ENCODE measurements around the gene STAG3.
A peak's percentile ranks its signal among the peaks of the same experiment; 100 is the strongest.
"Not testable (repeated sequence)": the region's sequence is repeated elsewhere in the genome, so short reads cannot be mapped to it uniquely, and the experiment has no call there.

STAG3 gene

DNA sequence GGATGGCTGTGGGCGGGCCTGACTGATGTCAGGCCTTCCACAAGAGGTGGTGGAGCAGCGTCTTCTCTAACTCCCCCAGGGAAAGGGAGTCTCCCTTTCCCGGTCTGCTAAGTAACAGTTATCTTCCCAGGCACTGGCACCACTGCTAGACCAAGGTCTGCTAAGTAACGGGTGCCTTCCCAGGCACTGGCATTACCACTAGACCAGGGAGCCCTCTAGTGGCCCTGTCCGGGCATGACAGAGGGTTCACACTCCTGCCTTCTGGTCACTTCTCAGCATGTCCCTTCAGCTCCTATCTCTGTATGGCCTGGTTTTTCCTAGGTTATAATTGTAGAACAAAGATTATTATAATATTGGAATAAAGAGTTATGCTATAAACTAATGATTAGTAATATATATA lies 40.2 kb downstream of the STAG3 start:
- peak; percentile 94 for DNase-seq

DNA sequence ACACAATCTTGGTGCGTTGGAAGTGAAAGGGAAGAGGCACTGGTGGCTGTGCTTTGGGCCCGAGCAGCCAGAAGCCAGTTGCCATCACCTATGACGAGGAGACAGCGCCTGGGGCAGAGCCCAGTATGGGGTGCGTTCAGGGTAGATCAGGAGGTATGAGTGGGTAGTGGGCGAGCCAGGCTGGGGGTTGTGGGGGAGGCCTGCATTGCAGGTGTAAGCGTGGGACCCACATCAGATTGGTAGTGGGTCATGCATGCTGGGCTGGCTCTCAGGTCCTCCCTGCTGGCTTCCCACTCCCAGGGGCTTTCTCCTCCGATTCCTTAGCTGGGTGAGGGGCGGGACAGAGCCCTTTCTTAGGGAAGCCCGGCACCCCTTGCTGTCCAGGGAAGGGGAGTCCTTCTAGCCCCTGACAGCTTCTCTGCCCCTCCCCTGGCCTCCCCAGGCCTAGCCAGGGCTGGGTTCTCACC lies 41.6 kb downstream of the STAG3 start:
- DNase-seq: peak; percentile 72

DNA sequence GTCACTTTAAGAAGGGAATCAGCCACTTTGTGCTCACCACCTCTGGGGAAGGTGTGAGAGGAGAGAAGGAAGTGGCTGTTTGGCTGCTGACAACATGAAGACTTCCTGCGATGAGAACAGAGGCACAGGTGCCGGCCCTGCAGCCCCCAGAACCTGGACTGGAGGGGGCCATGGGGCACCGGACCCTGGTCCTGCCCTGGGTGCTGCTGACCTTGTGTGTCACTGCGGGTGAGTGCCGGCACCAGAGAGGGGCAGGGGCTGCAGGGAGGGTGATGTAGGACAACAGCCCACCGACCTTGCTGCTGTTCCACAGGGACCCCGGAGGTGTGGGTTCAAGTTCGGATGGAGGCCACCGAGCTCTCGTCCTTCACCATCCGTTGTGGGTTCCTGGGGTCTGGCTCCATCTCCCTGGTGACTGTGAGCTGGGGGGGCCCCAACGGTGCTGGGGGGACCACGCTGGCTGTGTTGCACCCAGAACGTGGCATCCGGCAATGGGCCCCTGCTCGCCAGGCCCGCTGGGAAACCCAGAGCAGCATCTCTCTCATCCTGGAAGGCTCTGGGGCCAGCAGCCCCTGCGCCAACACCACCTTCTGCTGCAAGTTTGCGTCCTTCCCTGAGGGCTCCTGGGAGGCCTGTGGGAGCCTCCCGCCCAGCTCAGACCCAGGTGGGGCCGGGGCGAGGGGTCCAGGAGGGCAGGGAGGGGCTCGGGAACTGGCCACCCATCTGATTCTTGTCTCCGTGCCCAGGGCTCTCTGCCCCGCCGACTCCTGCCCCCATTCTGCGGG lies 42.3 kb downstream of the STAG3 start, which contains the start of gene PVRIG:
PVRIG (plus strand) TSS at position 149 of the 785 bp plus-strand sequence; CDS start at position 171, 22 bp downstream.
- peak; percentile 76 for DNase-seq

DNA sequence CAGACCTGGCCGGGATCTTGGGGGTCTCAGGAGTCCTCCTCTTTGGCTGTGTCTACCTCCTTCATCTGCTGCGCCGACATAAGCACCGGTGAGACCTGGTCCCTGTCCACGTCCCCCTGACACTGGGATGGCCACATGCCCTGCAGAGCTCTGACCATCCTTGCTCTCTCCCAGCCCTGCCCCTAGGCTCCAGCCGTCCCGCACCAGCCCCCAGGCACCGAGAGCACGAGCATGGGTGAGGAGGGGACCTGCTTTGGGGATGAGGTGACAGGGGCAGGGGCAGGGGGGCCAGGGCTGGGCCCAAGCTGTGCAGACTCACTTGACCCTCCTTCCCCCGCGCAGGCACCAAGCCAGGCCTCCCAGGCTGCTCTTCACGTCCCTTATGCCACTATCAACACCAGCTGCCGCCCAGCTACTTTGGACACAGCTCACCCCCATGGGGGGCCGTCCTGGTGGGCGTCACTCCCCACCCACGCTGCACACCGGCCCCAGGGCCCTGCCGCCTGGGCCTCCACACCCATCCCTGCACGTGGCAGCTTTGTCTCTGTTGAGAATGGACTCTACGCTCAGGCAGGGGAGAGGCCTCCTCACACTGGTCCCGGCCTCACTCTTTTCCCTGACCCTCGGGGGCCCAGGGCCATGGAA lies 43.0 kb downstream of the STAG3 start:
- no peak for DNase-seq

DNA sequence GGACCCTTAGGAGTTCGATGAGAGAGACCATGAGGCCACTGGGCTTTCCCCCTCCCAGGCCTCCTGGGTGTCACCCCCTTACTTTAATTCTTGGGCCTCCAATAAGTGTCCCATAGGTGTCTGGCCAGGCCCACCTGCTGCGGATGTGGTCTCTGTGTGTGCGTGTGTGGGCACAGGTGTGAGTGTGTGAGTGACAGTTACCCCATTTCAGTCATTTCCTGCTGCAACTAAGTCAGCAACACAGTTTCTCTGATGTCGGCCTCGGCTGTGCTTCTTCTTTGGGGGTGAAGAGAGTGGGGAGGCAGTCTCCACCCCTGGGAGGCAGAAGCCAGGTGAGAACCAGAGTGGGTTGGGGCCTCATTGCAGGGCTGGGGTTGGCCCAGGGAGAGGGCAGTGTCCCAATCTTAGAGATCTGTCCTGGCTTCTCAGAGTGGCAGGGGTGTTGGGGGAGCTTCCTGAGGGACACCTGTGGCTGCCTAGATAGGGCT lies 43.6 kb downstream of the STAG3 start:
- peak; percentile 93 for DNase-seq

DNA sequence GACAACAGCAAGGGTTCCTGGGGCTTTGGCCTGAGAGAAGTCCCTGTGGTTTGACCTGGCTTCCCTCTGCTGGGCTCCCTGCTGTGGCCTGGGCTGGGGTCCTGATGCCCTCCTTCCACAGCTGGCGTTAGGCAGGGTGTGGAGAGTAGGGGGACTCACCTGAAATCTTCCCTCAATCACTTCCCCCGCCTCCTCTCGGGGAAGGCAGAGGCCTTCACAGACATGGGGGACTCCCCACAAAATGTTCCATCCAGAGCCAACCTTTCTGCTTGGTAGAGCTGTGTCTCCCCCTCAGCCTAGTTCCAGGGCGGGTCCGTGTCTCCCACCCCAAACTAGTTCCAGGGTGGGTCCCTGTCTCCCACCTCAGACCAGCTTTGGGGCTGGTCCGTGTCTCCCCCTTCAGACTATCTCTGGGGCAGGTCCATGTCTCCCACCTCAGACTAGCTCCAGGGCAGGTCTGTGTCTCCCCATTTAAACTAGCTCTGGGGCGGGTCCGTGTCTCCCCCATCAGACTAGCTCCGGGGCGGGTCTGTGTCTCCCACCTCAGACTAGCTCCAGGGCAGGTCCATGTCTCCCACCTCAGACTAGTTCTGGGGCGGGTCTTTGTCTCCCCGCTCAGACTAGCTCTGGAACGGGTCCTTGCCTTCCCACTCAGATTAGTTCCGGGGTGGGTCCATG lies 44.2 kb downstream of the STAG3 start:
- peak; percentile 73 for DNase-seq

DNA sequence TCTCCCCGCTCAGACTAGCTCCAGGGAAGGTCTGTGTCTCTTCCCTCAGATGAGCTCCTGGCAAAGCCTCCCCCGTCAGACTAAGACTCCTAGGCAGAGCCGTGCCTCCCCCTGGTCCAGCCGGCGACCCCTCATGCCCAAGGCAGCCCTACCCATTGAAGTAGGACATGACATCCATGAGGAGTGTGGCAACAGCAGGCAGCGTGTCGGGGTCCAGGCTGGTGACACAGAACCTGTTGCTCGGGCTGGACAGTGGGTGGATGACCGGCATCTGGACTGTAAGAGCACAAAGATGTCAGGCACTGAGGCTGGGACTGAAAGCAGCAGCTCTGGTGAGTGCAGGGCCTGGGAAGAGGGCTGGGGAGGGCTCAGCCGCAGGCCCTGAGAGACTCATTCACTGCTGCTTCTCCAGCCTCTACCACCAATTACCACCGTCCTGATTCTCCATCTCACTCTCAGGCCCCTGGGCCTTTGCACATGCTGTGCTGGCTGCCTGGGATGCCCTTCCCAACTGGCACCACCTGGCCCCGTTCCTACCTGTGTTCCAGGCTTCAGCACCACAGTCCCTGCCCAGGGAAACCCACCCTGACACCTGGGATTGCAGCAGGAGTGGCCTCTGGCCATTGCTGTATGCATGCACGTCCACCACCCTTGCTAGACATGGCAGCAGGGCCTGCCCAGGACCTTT lies 44.9 kb downstream of the STAG3 start:
- DNase-seq: no peak

DNA sequence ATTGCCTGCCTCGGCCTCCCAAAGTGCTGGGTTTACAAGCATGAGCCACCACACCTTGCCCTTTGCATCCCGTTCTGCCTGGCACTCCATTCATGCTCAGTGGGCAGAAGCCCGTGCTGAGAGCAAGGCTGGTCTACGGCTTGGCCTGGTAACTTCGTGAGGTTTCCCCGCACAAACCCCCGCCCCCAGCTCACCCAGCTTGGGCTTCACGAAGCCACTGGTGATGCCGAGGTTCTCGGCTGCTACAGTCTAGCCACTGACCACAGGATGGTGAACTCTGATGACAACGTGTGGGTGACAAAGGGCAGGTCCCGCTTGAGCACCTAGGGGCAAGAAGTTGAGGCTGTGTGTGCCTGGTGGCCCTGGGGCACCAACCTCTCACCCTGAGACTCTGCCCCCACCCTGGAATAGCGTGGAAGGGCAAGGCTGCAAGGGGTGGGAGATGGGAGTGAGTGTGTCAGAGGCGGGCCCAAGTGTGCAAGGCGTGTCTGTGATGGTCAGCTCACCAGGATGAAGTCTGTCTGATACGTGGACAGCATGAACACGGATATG lies 45.7 kb downstream of the STAG3 start:
- DNase-seq: not testable (repeated sequence)

DNA sequence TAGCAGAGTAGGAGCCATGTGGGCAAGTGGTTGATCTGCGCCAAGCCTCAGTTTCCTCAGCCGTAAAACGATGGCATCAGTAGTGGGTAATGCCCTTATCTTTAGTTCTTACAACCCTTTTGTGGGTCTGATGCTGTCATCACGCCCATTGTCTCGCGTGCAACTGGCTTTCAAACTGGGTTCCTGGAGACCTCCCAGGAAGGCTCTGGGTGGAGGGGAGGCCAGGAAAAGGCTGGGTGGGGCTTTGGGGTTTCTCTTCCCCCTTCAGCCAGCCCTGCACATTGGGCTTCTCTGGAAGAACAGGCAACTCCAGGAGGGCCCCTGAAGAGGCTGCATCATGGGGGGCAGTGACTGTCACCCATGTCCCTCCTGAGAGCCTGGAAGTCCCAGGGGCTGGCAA lies 47.2 kb downstream of the STAG3 start:
- DNase-seq: not testable (repeated sequence)

DNA sequence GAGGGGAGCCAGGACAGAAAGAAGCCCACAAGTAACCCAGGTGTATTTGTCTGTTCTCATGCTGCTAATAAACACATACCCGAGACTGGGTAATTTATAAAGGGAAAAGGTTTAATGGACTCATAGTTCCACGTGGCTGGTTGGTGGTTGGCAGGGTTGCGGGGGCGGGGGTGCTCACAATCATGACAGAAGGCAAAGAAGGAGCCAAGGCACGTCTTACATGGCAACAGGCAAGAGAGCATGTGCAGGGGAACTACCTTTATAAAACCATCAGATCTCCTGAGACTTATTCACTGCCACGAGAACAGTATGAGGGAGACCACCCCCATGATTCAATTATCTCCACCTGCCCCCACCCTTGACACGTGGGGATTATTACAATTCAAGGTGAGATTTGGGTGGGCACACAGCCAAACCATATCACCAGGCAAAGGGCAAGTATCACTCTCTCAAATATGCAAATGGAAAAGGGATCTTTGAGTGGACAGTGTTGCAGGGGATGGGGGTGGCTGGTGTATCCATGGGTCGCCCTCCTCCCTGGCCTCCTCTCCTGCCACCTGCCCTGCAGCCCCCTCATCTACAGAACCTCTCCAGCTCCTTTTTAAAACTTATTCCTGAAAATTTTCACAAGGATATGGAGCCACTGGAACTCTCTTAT lies 57.1 kb downstream of the STAG3 start:
- not testable (repeated sequence) for DNase-seq

DNA sequence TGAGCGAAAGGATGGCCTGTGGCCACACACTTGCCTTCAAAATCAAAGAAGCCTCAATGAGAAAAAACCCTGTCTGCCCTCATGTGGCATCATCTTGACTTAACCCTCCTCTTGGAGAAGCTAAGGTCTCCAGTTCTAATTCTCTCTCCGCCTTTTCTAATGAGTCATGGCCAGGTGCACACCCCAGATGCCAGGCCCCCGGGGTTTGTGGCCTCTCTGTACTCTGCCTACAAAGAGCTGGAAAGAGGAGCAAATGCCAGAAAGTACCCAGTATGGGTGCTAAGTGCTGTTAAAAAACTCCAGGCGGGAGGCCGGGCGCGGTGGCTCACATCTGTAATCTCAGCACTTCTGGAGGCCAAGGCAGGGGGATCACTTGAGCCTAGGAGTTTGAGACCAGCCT lies 62.3 kb downstream of the STAG3 start:
- not testable (repeated sequence) for DNase-seq

DNA sequence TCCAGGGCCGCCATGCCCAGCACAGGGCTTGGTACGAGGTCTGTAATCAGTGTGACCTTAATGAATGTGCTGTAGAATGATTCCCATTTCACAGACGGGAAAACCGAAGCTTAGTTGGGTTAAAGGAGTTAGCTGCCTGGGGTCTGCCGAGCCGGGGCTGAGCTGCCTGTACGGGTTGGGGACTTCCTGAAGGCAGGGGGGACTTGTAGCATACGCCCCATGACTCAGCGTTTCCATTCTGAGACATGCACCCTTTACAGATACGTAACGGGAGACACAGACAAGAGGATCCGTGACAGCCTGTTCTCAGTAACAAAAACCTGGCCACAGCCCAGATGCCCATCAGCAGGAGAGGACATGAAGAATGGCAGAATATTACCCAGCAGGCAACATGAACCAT lies 65.7 kb downstream of the STAG3 start:
- DNase-seq: peak; percentile 83

DNA sequence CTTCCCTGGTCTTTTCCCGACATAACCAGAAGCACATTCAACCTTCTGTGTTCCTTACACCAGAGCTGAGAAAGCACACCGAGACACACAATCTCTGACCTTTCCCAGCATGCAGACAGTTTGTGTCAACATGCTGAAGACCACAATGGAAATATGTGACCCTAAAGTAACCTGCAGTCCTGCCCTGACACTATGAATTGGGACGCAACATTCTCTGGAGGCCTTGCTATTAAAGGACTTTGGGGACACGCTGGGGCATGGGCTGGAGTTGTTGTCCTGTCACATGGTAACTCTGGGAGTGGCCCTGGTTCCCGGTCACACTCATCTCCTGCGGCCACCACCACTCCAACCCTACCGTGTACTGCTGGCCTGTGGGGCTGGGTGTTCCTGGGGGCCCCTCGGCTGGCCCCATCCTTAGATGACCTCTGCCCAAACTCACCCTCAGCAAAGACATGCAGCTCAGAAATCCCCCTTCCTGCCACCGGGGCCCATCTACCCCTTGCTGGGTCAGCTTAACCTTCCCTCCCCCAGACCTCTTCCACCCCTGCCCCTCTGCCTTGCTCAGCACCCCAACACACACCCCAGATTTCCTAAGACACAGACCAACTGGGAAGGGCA lies 67.4 kb downstream of the STAG3 start:
- not testable (repeated sequence) for DNase-seq

DNA sequence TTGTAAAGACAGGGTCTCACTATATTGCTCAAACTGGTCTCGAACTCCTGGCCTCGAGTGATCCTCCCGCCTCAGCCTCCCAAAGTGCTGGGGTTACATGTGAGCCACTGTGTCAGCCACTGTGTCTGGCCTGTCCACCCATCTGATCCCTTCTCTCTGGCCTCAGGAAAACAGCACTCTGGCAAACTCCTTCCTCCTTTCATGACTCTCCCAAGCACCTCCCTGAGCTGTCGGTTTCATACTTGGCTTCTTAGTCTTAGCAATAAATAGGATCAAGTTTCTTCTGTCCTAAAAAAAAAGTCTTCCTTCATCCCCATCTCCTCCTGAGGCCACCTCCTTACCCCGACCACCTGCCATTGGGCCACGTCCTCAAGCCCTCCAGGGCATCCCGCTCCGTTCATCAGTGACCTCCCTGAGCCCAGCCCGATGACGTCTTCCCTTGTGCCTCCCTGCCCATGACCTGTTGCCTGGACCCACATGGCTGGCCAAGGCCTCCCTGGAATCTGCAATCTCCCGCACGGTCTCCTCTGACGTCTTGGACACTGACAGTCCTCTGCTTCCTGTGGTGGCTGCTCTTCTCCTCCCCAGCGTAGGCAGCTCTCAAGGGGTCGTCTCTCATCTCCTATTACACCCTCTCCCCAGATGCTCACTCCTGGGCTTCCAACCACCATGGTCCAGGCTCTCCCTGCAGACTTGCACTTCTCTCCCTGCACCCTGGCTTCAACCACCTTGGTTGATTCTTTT lies 68.6 kb downstream of the STAG3 start:
- DNase-seq: not testable (repeated sequence)

DNA sequence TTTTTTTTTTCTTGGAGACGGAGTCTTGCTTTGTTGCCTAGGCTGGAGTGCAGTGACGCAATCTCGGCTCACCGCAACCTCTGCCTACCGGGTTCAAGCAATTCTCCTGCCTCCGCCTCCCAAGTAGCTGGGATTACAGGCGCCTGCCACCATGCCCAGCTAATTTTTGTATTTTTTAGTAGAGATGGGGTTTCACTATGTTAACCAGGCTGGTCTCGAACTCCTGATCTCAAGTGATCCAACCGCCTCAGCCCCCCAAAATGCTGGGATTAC lies 69.1 kb downstream of the STAG3 start:
- DNase-seq: not testable (repeated sequence)

DNA sequence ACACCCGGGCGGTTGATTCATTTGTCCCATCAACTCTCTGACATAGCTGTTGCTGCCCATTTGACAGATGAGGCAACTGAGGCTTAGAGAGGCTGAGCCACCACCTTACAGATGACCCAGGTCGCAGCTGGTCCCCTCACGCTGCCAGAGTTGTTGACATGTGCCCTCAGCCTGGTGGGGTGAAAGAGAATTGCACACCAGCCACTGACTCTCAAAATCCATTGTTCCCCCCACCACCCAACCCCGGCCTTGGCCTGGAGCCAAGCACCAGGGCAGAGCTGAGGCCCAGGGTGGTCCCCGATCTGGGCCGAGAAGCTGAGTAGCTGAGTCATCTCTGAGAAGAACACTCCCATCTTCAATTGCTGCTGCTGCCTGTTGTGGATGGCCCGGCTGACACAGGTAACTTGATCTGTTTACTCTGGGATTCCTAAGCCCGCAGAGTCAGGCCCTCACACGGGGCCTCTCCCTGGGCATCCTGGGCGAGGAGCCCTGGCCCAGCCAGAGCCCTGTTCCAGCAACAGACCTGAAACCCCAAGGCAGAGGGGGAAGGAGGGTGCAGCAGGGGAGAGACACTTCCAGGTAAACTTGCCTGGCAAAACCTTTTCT lies 69.5 kb downstream of the STAG3 start:
- no peak for DNase-seq

DNA sequence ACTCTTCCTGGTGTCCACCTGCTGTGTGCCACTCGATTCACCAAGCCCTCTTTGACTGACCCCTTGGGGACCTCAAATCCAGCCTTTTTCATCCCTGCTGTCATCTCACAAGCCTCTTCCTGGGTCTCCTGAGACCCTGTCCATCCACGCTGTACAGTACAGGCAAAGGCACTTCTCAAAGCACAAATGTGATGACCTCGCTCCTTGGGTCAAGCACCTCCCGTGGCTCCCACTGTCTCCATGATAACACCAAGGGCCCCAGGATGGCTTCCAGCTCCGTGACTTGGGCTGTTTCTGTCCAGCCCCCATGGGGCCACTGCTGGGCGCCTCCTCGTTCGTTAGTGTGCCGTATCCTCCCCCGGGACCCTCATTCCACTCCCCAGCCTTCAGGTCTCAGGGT lies 70.8 kb downstream of the STAG3 start:
- no peak for DNase-seq

DNA sequence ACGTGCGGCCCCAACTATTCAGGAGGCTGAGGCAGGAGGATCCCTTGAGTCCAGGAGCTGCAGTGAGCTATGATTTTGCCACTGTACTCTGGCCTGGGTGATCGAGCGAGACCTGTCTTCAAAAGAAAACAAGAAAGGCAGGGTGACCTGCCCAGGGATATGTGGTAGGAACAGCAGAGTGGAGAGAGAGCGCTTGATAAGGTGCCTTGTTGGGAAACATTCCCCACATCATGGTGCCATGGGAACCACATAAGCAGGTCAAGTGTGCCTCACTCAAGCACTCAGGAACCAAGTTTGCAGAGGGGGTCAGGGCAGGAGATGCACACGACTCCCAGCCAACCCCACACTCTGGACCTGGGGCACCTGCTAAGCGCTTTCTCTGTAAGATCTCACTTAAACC lies 79.3 kb downstream of the STAG3 start:
- DNase-seq: no peak

DNA sequence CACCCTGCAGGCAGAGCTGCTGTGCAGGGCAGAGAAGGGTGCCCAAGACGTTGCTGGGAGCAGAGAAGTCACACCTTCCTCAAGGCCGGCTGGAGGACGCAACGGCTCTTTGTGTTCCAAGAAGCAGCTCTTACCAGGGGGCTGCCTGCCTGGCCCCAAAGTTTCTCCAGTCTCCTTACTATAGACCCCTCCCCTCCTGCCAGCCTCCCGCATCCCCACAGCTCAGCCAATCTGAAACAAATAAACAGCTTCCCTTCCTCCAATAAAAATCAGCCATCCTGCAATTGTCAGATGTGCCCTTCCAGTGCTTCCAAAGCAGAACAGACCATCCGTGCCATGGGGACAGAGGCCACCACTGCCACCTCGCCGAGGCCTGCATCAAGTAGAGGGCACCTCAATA lies 82.3 kb downstream of the STAG3 start:
- not testable (repeated sequence) for DNase-seq

DNA sequence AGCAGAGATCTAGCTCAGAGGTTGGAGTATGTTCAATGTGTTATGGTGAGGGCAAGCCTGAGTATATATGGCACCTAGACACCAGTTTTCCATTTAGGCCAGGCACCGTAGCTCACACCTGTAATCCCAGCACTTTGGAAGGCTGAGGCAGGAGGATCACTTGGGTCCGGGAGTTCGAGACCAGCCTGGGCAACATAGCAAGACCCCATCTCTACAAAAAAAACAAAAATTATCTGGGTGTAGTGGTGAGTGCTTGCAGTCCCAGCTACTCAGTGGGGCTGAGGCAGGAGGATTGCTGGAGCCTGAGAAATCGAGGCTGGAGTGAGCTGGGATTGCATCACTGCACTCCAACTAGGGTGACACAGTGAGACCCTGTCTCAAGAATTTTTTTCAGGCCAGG lies 85.2 kb downstream of the STAG3 start:
- DNase-seq: not testable (repeated sequence)
